NCI-H187 treated with DMSO at 0.1 percent for 48 hours (cell line): ENCODE data around the gene NEGR1.

Experiments
- DNase-seq: peaks from one replicate; lab custom pipeline; 2025; lab: John Stamatoyannopoulos, UW

Gene NEGR1

GRCh38 chr1:72230746-72231145 lies 51.6 kb downstream of the NEGR1 start:
- DNase-seq, result no peak

GRCh38 chr1:72229893-72230292 lies 52.4 kb downstream of the NEGR1 start:
- DNase-seq, result no peak

- no peak for DNase-seq
Observed at GRCh38 chr1:72227667-72228066, 54.7 kb downstream of the NEGR1 start.

GRCh38 chr1:72224506-72224905 lies 57.8 kb downstream of the NEGR1 start:
- no peak for DNase-seq

- no peak for DNase-seq
Observed at GRCh38 chr1:72221811-72222210, 60.5 kb downstream of the NEGR1 start.

GRCh38 chr1:72218141-72218739 lies 64.1 kb downstream of the NEGR1 start:
- DNase-seq, result no peak

- DNase-seq, result no peak
Observed at GRCh38 chr1:72207059-72207458, 75.3 kb downstream of the NEGR1 start.

GRCh38 chr1:72202761-72203160 lies 79.6 kb downstream of the NEGR1 start:
- DNase-seq, result no peak

GRCh38 chr1:72197786-72198185 lies 84.6 kb downstream of the NEGR1 start:
- no peak for DNase-seq

GRCh38 chr1:72186733-72187307 lies 95.5 kb downstream of the NEGR1 start:
- DNase-seq, result no peak

GRCh38 chr1:72184099-72184701 lies 98.1 kb downstream of the NEGR1 start:
- DNase-seq, result no peak

GRCh38 chr1:72182859-72183258 lies 99.5 kb downstream of the NEGR1 start:
- DNase-seq, result no peak

GRCh38 chr1:72178266-72178665 lies 104.1 kb downstream of the NEGR1 start:
- DNase-seq, result no peak

GRCh38 chr1:72177711-72178110 lies 104.6 kb downstream of the NEGR1 start:
- DNase-seq, result no peak

- DNase-seq, result no peak
Observed at GRCh38 chr1:72170246-72170645, 112.1 kb downstream of the NEGR1 start.

- no peak for DNase-seq
Observed at GRCh38 chr1:72166426-72166825, 115.9 kb downstream of the NEGR1 start.

GRCh38 chr1:72150508-72150907 lies 131.8 kb downstream of the NEGR1 start:
- no peak for DNase-seq

GRCh38 chr1:72141875-72142274 lies 140.5 kb downstream of the NEGR1 start:
- DNase-seq, result no peak

GRCh38 chr1:72140222-72140621 lies 142.1 kb downstream of the NEGR1 start:
- DNase-seq, result no peak

GRCh38 chr1:72137656-72138055 lies 144.7 kb downstream of the NEGR1 start:
- DNase-seq, result no peak

- DNase-seq, result no peak
Observed at GRCh38 chr1:72129869-72130268, 152.5 kb downstream of the NEGR1 start.

- DNase-seq, result no peak
Observed at GRCh38 chr1:72122099-72122880, 160.0 kb downstream of the NEGR1 start.

GRCh38 chr1:72119491-72119890 lies 162.8 kb downstream of the NEGR1 start:
- no peak for DNase-seq
